Body of pancreas (tissue), 4 donors: ENCODE results near the gene ZNF780A. TPM values are rescaled to one million over a fixed set of nuclear protein-coding genes. Genes with fewer than 3 reads are reported as not detected.
A peak's percentile ranks its signal among the peaks of the same experiment; 100 is the strongest.
"Not testable (repeated sequence)": the region's sequence is repeated elsewhere in the genome, so short reads cannot be mapped to it uniquely, and the experiment has no call there.

Experiments used
- ATAC-seq: fragments of 150-250 bp; one replicate; pipeline ENCODE4 v1.9.1; 2016
- DNase-seq, 4 donors: peaks; one replicate each; pipeline ENCODE4 v3.0.0-alpha.2; 2019
- H3K27ac ChIP-seq, 4 donors: fragments of 200-600 bp; sonication (generic); 1 replicate in 3 of 4; 2 replicates in 1 of 4; pipeline versions ENCODE4 v1.5.1 to v1.6.1; 2016 to 2019; ENCODE audit warnings: mild to moderate bottlenecking in 1 of 4, mixed read lengths in 1 of 4, moderate library complexity in 1 of 4
- H3K27me3 ChIP-seq, 2 donors: fragments of 200-600 bp; sonication (generic); one replicate each; pipeline ENCODE4 v1.6.0; 2016; ENCODE audit warnings: mild to moderate bottlenecking in 1 of 2
- H3K36me3 ChIP-seq, 2 donors: fragments of 200-600 bp; sonication (generic); replicated peaks in 1 of 2; 2 replicates each; pipeline ENCODE4 v1.5.1; 2016; ENCODE audit warnings: low read depth in 2 of 2; ENCODE audit not compliant: insufficient read depth in 1 of 2
- H3K4me1 ChIP-seq: fragments of 200-600 bp; sonication (generic); one replicate; pipeline ENCODE4 v1.6.0; 2016
- H3K4me3 ChIP-seq, 2 donors: fragments of 200-600 bp; sonication (generic); 1 replicate in 1 of 2; 2 replicates in 1 of 2; pipeline ENCODE4 v1.5.1; 2016 to 2019
- H3K9me3 ChIP-seq, 3 donors: fragments of 200-600 bp; sonication (generic); 1 replicate in 2 of 3; 2 replicates in 1 of 3; pipeline ENCODE4 v1.5.1; 2016
- CTCF ChIP-seq, 7 experiments: fragments of 450-650 bp in 4 of 7; fragments of 200-600 bp in 3 of 7; sonication (generic) in 3 of 7; IDR thresholded peaks; one replicate each; pipeline ENCODE4 v1.5.1; 2016 to 2019; ENCODE audit warnings: antibody characterized with exemption in 7 of 7
- POLR2A ChIP-seq, 3 donors: fragments of 450-650 bp; IDR thresholded peaks; one replicate each; pipeline ENCODE4 v1.6.1; 2016; ENCODE audit warnings: antibody characterized with exemption in 3 of 3, mild to moderate bottlenecking in 2 of 3
- WGBS, 2 donors: methylation state at CpG; one replicate each; pipeline ENCODE4 v1.1.5; 2017; 5-methylcytosine and 5-hydroxymethylcytosine counted together
- intact Hi-C: fragments of 100-400 bp; cut with DNase I; formaldehyde crosslinking; loops from one replicate; pipeline ENCODE4 v1.15.1; 2023
- total RNA-seq, 2 donors: library from RNA; depleted of rRNA; stranded (reverse); fragments of >200 nt; gene quantifications; one replicate each; pipeline ENCODE4 v1.1.0, GENCODE V29; 2016

Gene ZNF780A
- total RNA-seq, 2 donors from 2014 or later, result 3.3 to 18.9 TPM

- intact Hi-C loops, result no loop called here
- DNase-seq (no peak), ATAC-seq (no peak)
- Histone ChIP-seq H3K27ac (no peak overlapping the region), H3K4me1 (peaks cover 10% of the 10 kb centered on the region), H3K4me3 (peak overlapping the region in 1 of 2 donors; percentile 77), H3K27me3 (no peaks in the 10 kb centered on the region), H3K9me3 (no peaks in the 10 kb centered on the region), H3K36me3 (no peaks in the 10 kb centered on the region)
- no peak for TF ChIP-seq POLR2A (IDR thresholded peaks at IDR 0.05)
- no peak for TF ChIP-seq CTCF (IDR thresholded peaks at IDR 0.05)
- WGBS, 2 donors, result 33 to 36% methylated on average over 10 of the region's 10 CpGs
Observed at GRCh38 chr19:40055049-40055448, 35.7 kb downstream of the ZNF780A start.

DNA sequence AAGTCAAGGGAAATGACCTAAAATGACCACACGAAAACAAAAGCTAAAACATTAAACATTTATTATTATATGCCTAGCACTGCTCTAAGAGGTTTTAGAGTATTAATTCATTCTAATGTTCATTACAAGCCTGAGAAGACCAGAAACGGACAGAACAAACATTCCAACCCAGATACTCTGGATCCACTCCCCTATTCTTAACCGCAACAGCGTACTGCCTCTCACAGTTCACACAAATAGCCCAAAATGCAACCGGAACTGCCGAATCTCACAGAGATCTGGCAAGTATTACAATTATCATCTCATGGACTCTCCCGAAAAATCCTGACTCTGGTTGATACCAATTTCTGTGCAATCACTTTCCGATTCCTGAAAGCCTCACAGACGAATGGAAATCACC lies 36.1 kb downstream of the ZNF780A start:
- Histone ChIP-seq H3K4me3 (no peak overlapping the region), H3K4me1 (peaks cover 10% of the 10 kb centered on the region), H3K9me3 (no peaks in the 10 kb centered on the region), H3K36me3 (no peaks in the 10 kb centered on the region), H3K27me3 (no peaks in the 10 kb centered on the region), H3K27ac (no peak overlapping the region)
- no peak for ATAC-seq
- intact Hi-C loops, result no loop called here
- DNase-seq, result no peak
- TF ChIP-seq CTCF (IDR thresholded peaks at IDR 0.05) (no peak), POLR2A (IDR thresholded peaks at IDR 0.05) (no peak)
- WGBS, 2 donors, result 87 to 92% methylated on average over 9 of the region's 9 CpGs

- no peak for ATAC-seq
- 93 to 95% methylated on average over 2 of the region's 2 CpGs for WGBS, 2 donors
- H3K4me3 ChIP-seq, result no peak overlapping the region
- H3K4me1 ChIP-seq, result peaks cover 10% of the 10 kb centered on the region
- TF ChIP-seq POLR2A (IDR thresholded peaks at IDR 0.05) (no peak), CTCF (IDR thresholded peaks at IDR 0.05) (no peak)
- no peaks in the 10 kb centered on the region for H3K36me3 ChIP-seq
- intact Hi-C loops, result no loop called here
- no peak overlapping the region for H3K27ac ChIP-seq
- no peaks in the 10 kb centered on the region for H3K27me3 ChIP-seq
- H3K9me3 ChIP-seq, result no peaks in the 10 kb centered on the region
- DNase-seq, result no peak
Observed at GRCh38 chr19:40053491-40053890, 37.3 kb downstream of the ZNF780A start.

DNA sequence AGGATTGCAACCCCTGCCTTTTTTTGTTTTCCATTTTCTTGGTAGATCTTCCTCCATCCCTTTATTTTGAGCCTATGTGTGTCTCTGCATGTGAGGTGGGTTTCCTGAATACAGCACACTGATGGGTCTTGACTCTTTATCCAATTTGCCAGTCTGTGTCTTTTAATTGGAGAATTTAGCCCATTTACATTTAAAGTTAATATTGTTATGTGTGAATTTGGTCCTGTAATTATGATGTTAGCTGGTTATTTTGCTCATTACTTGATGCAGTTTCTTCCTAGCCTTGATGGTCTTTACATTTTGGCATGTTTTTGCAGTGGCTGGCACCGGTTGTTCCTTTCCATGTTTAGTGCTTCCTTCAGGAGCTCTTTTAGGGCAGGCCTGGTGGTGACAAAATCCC lies 49.0 kb downstream of the ZNF780A start:
- Histone ChIP-seq H3K36me3 (peaks cover 0 to 17% of the 10 kb centered on the region in 2 donors), H3K9me3 (peaks cover 0 to 43% (median 0%) of the 10 kb centered on the region in 3 donors)
- H3K4me1 ChIP-seq, H3K27me3 ChIP-seq, intact Hi-C loops, H3K27ac ChIP-seq, DNase-seq, ATAC-seq, H3K4me3 ChIP-seq: not testable (repeated sequence)
- whole genome bisulfite sequencing, 2 donors, result 97 to 100% methylated on average over 1 of the region's 1 CpG

- intact Hi-C loops, result not testable (repeated sequence)
Observed at GRCh38 chr19:40038047-40038446, 52.7 kb downstream of the ZNF780A start.

DNA sequence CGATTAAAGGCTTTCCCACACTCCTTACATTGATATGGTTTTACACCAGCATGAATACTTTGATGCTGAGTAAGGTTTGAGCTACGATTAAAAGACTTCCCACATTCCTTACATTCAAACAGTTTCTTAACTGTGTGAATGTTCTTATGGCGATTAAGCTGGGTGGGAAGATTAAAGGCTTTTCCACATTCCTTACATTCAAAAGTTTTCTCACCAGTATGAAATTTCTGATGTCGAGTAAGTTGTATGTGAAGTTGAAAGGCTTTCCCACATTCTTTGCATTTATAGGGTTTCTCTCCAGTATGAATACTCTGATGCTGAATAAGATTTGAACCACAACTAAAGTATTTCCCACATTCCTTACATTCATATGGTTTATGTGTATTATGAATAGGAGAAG lies 54.7 kb downstream of the ZNF780A start:
- intact Hi-C loops, result no loop called here
- no peak overlapping the region for H3K27ac ChIP-seq
- no peaks in the 10 kb centered on the region for H3K27me3 ChIP-seq
- WGBS, 2 donors, result 96% methylated on average over 4 of the region's 4 CpGs
- peaks cover 0 to 60% (median 3%) of the 10 kb centered on the region in 3 donors for H3K9me3 ChIP-seq
- ATAC-seq, result no peak
- TF ChIP-seq CTCF (IDR thresholded peaks at IDR 0.05) (no peak), POLR2A (IDR thresholded peaks at IDR 0.05) (no peak)
- no peak for DNase-seq
- H3K36me3 ChIP-seq, result no peaks in the 10 kb centered on the region
- H3K4me1 ChIP-seq, result no peaks in the 10 kb centered on the region
- H3K4me3 ChIP-seq, result no peak overlapping the region

More at GRCh38 chr19:40038047-40038446, 52.7 kb downstream of the ZNF780A start:
- H3K36me3 ChIP-seq, H3K27ac ChIP-seq, H3K4me3 ChIP-seq, H3K4me1 ChIP-seq, H3K27me3 ChIP-seq, DNase-seq, ATAC-seq: not testable (repeated sequence)
- 98 to 100% methylated on average over 1 to 3 of the region's 3 CpGs for whole genome bisulfite sequencing, 2 donors
- peaks cover 0 to 41% (median 3%) of the 10 kb centered on the region in 3 donors for H3K9me3 ChIP-seq
